ENCODE measurements around the gene PNP. TPM values are rescaled to one million over a fixed set of nuclear protein-coding genes. Genes with fewer than 3 reads are reported as not detected.

The PNP gene
- total and polyA plus RNA-seq, 2 of the 8 experiments (the other 6 are each of a cell fraction or from before 2014, with no cell fraction given), result 108 to 130 TPM

DNA sequence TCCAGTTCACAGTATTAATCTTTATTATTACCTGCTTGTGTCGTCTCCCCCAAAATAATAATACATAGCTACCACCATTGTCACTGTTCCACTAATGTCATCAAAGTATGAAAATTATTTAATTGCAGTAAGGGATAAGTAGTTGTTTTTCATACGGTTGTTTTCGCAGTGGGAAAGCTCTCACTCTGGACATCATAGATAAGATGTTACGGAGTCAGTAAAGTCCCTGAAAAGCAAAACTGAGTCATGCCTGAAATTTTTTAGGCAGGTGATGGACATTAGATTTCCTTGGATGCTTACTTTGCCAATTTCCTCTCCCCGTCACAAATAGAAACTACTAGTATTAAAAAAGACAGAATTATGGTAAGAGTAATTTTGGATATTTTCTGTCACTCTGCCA lies 13.2 kb downstream of the PNP start:
- Histone ChIP-seq H3K4me3 (ENCODE audit: extremely low read depth in 1 of 4, insufficient read depth in 2 of 4, low read depth in 3 of 4, low read length in 4 of 4) (no peak overlapping the region), H3K56ac (replicated peaks; ENCODE audit: insufficient read length, low read depth, low read length) (no peak overlapping the region), H2AFZ (ENCODE audit: low read length) (no peak overlapping the region), H2BK5ac (ENCODE audit: low read depth, low read length) (no peak overlapping the region), H2AK5ac (ENCODE audit: low read depth, low read length) (no peak overlapping the region), H3K18ac (ENCODE audit: extremely low read depth, low read length) (no peak overlapping the region), H3K9ac (replicated peaks in 1 of 4; ENCODE audit: extremely low read depth in 1 of 4, low read depth in 3 of 4, low read length in 3 of 4) (no peak overlapping the region), H2BK12ac (ENCODE audit: low read depth, low read length) (no peak overlapping the region), H4K91ac (replicated peaks; ENCODE audit: insufficient read length, low read length) (no peak overlapping the region), H2BK120ac (replicated peaks; ENCODE audit: low read depth, low read length) (no peak overlapping the region), H3K9me3 (ENCODE audit: insufficient read depth in 2 of 2, low read depth in 1 of 2, low read length in 1 of 2) (no peaks in the 10 kb centered on the region), H2BK15ac (ENCODE audit: low read length) (no peak overlapping the region), H3K27me3 (replicated peaks in 1 of 4; ENCODE audit: control insufficient read depth in 3 of 4, extremely low read depth in 1 of 4, insufficient read depth in 3 of 4, low read length in 3 of 4) (no peaks in the 10 kb centered on the region), H3K4ac (replicated peaks; ENCODE audit: insufficient read length, low read depth, low read length) (no peak overlapping the region), H3K36me3 (ENCODE audit: control insufficient read depth in 2 of 4, insufficient read depth in 4 of 4, low read length in 3 of 4) (peaks cover 2 to 12% (median 5%) of the 10 kb centered on the region in 4 experiments; a peak in 7 of 8 replicates), H3K23me2 (ENCODE audit: low read depth, low read length) (no peaks in the 10 kb centered on the region; the same call in 1 of the 2 replicates), H3K4me2 (ENCODE audit: insufficient read depth in 1 of 2, low read depth in 2 of 2, low read length in 2 of 2) (no peak overlapping the region), H3K23ac (ENCODE audit: insufficient read length) (no peak overlapping the region), H3K4me1 (replicated peaks in 1 of 4; ENCODE audit: control insufficient read depth in 3 of 4, insufficient read depth in 4 of 4, low read length in 3 of 4) (peaks cover 0 to 5% (median under 1%) of the 10 kb centered on the region in 4 experiments; a peak in 1 of 7 replicates), H3K79me1 (ENCODE audit: low read depth, low read length) (no peaks in the 10 kb centered on the region), H4K8ac (ENCODE audit: extremely low read depth, insufficient read depth, low read length) (no peak overlapping the region), H4K20me1 (replicated peaks in 1 of 2; ENCODE audit: control insufficient read depth in 1 of 2, insufficient read depth in 2 of 2, low read length in 2 of 2) (no peaks in the 10 kb centered on the region), H4K5ac (ENCODE audit: insufficient read length, low read depth, low read length) (no peak overlapping the region), H3K14ac (ENCODE audit: insufficient read length) (no peak overlapping the region), H2BK20ac (ENCODE audit: low read length) (no peak overlapping the region), H3K27ac (ENCODE audit: low read depth, low read length) (no peak overlapping the region), H3K79me2 (ENCODE audit: control insufficient read depth in 1 of 2, insufficient read depth in 2 of 2, low read length in 2 of 2) (no peaks in the 10 kb centered on the region)
- DNase-seq (ENCODE audit: low read depth in 1 of 2, low spot score in 2 of 2), result no peak
- POLR2A ChIA-PET (ENCODE audit: partially characterized antibody), result interaction anchor here (1.0 to 5.2 kb wide), 5 partner anchors 12 to 139 kb away, joined by 3 to 59 read pairs (median 4); partner anchors contain the start of genes PARP2 and PNP
- no peak for TF ChIP-seq EP300 (IDR thresholded peaks at IDR 0.05; ENCODE audit: borderline replicate concordance in 1 of 2, low read depth in 2 of 2, low read length in 2 of 2)
- TF ChIP-seq RBBP5 (IDR thresholded peaks at IDR 0.05; ENCODE audit: borderline replicate concordance, low read depth, low read length), result no peak
- TF ChIP-seq CBX8 (IDR thresholded peaks at IDR 0.05; ENCODE audit: borderline replicate concordance, low read depth, low read length), result no peak
- TF ChIP-seq CTCF (IDR thresholded peaks at IDR 0.05; ENCODE audit: control extremely low read depth in 1 of 3, insufficient read depth in 1 of 3, low read depth in 1 of 3, low read length in 3 of 3), result no peak
- TF ChIP-seq FOSL1 (IDR thresholded peaks at IDR 0.05; ENCODE audit: insufficient read depth, low read depth, low read length), result no peak
- TF ChIP-seq POLR2AphosphoS5 (IDR thresholded peaks at IDR 0.05; ENCODE audit: low read depth, low read length), result no peak
- CTCF ChIA-PET (ENCODE audit: partially characterized antibody), result interaction anchor here (1.0 to 1.8 kb wide), 2 partner anchors 124 to 127 kb away, joined by 3 to 6 read pairs; no protein-coding TSS in a partner anchor
- no peak for FAIRE-seq
- 79% methylated on average over 5 of the region's 5 CpGs; no CpG with 5 or more reads in 1 of the 2 experiments for WGBS, 2 experiments (ENCODE audit: extremely low coverage in 1 of 2, insufficient coverage in 1 of 2, insufficient read length in 1 of 2, insufficient replicate concordance in 2 of 2, low coverage in 1 of 2, low lambda C conversion rate in 2 of 2, missing lambda C conversion rate in 1 of 2)
